SK-N-SH (cell line): Measurements from ENCODE around the gene DSEL. TPM values are rescaled to one million over a fixed set of nuclear protein-coding genes. Genes with fewer than 3 reads are reported as not detected.

ENCODE experiments used
- CTCF ChIA-PET: fragments of 300-600, 350-600 bp; formaldehyde crosslinking; extraction: SDS; loops from one replicate; lab custom pipeline; 2021; lab: Yijun Ruan, JAX
- POLR2A ChIA-PET: fragments of 350-600 bp; sonication (Branson Sonifier 250); formaldehyde crosslinking; extraction: SDS; loops from one replicate; lab custom pipeline; 2020; ENCODE audit warnings: antibody characterized with exemption, inconsistent platforms; lab: Yijun Ruan, JAX
- DNase-seq: peaks from one replicate; pipeline ENCODE4 v3.0.0; 2012
- H2AFZ ChIP-seq: fragments of 200-600 bp; sonication (generic); 2 replicates; pipeline ENCODE4 v1.8.1; 2016; ENCODE audit warnings: antibody characterized with exemption, mild to moderate bottlenecking, low read depth
- H3F3A ChIP-seq: fragments of 200-600 bp; sonication (generic); replicated peaks from 2 replicates; pipeline ENCODE3; 2016; ENCODE audit warnings: antibody characterized with exemption, mild to moderate bottlenecking; ENCODE audit not compliant: insufficient read depth
- H3K27ac ChIP-seq, 2 experiments: fragments of 200-500 bp in 1 of 2; fragments of 200-600 bp in 1 of 2; sonication (Bioruptor generic) in 1 of 2; sonication (generic), shearing (Covaris generic) in 1 of 2; 2 replicates each; pipeline versions ENCODE4 v1.5.1 to v1.6.1; 2014 to 2016; ENCODE audit warnings: low read depth in 2 of 2, inconsistent platforms in 1 of 2, low read length in 1 of 2, mild to moderate bottlenecking in 1 of 2, mixed read lengths in 1 of 2
- H3K27me3 ChIP-seq: fragments of 200-600 bp; sonication (generic), shearing (Covaris generic); 2 replicates; pipeline ENCODE4 v1.6.1; 2016; ENCODE audit warnings: mixed run types; ENCODE audit not compliant: insufficient read depth
- H3K36me3 ChIP-seq, 2 experiments: fragments of 200-500 bp in 1 of 2; fragments of 200-600 bp in 1 of 2; sonication (Bioruptor generic) in 1 of 2; sonication (generic) in 1 of 2; replicated peaks in 1 of 2; 2 replicates each; pipeline versions ENCODE3 to v1.5.1; 2014 to 2016; ENCODE audit warnings: low read length in 1 of 2, mild to moderate bottlenecking in 1 of 2; ENCODE audit not compliant: insufficient read depth in 2 of 2, control insufficient read depth in 1 of 2
- H3K4me1 ChIP-seq, 2 experiments: fragments of 200-500 bp in 1 of 2; fragments of 200-600 bp in 1 of 2; sonication (Bioruptor generic) in 1 of 2; sonication (generic), shearing (Covaris generic) in 1 of 2; 2 replicates each; pipeline versions ENCODE4 v1.5.1 to v1.6.1; 2014 to 2016; ENCODE audit warnings: low read depth in 1 of 2, low read length in 1 of 2, mixed run types in 1 of 2; ENCODE audit not compliant: insufficient read depth in 2 of 2, control insufficient read depth in 1 of 2
- H3K4me2 ChIP-seq: fragments of 200-600 bp; sonication (generic), shearing (Covaris generic); 2 replicates; pipeline ENCODE4 v1.6.1; 2017; ENCODE audit warnings: mixed run types
- H3K4me3 ChIP-seq, 2 experiments: fragments of 200-500 bp in 1 of 2; fragments of 200-600 bp in 1 of 2; sonication (Bioruptor generic) in 1 of 2; sonication (generic), shearing (Covaris generic) in 1 of 2; 2 replicates each; pipeline versions ENCODE4 v1.5.1 to v1.8.1; 2014 to 2016; ENCODE audit warnings: low read depth in 2 of 2, inconsistent platforms in 1 of 2, low read length in 1 of 2, mild to moderate bottlenecking in 1 of 2, mixed read lengths in 1 of 2, moderate library complexity in 1 of 2
- H3K79me2 ChIP-seq: fragments of 200-600 bp; sonication (generic); 2 replicates; pipeline ENCODE4 v1.8.1; 2017; ENCODE audit warnings: mild to moderate bottlenecking; ENCODE audit not compliant: insufficient read depth
- H3K9ac ChIP-seq: fragments of 200-600 bp; sonication (generic); 2 replicates; pipeline ENCODE4 v1.6.1; 2017; ENCODE audit warnings: mixed run types
- H3K9me2 ChIP-seq: fragments of 200-600 bp; sonication (generic); 2 replicates; pipeline ENCODE4 v1.6.1; 2017; ENCODE audit warnings: mixed run types
- H3K9me3 ChIP-seq: fragments of 200-600 bp; sonication (generic); 2 replicates; pipeline ENCODE4 v1.6.1; 2017; ENCODE audit warnings: mixed run types, mild to moderate bottlenecking, moderate library complexity
- H4K20me1 ChIP-seq: fragments of 200-600 bp; sonication (generic); 2 replicates; pipeline ENCODE4 v1.6.1; 2017; ENCODE audit warnings: mild to moderate bottlenecking, mixed run types; ENCODE audit not compliant: insufficient read depth
- CHD2 ChIP-seq: fragments of 150-350 bp; IDR thresholded peaks from 2 replicates; pipeline ENCODE4 v1.6.1; 2018; ENCODE audit warnings: low read length; ENCODE audit not compliant: partially characterized antibody
- ELF1 ChIP-seq: IDR thresholded peaks from 2 replicates; pipeline ENCODE4 v1.4.0; 2012
- EP300 ChIP-seq, 2 experiments: IDR thresholded peaks; 2 replicates each; pipeline versions ENCODE4 v1.4.0 to v1.6.1; 2012; ENCODE audit warnings: borderline replicate concordance in 1 of 2, low read depth in 1 of 2, low read length in 1 of 2
- EZH2phosphoT487 ChIP-seq: fragments of 200-600 bp; sonication (generic); IDR thresholded peaks from 2 replicates; pipeline ENCODE4 v1.6.1; 2017; ENCODE audit warnings: low read depth, mixed run types, mild to moderate bottlenecking, antibody characterized with exemption, moderate library complexity, borderline replicate concordance
- FOSL2 ChIP-seq: IDR thresholded peaks from 2 replicates; pipeline ENCODE4 v1.4.0; 2012; ENCODE audit warnings: low read depth, mild to moderate bottlenecking, moderate library complexity, borderline replicate concordance
- FOXJ3 ChIP-seq: sonication (generic); formaldehyde crosslinking; IDR thresholded peaks from 2 replicates; pipeline ENCODE4 v1.5.1; 2020; ENCODE audit warnings: mild to moderate bottlenecking, missing genetic modification reagents
- FOXM1 ChIP-seq: IDR thresholded peaks from 2 replicates; pipeline ENCODE4 v1.4.0; 2012; ENCODE audit warnings: low read depth, mild to moderate bottlenecking
- GATA2 ChIP-seq: sonication (generic); formaldehyde crosslinking; IDR thresholded peaks from 2 replicates; pipeline ENCODE4 v1.5.0; 2020; ENCODE audit warnings: mild to moderate bottlenecking, missing genetic modification reagents
- IRF3 ChIP-seq: fragments of 150-350 bp; IDR thresholded peaks from 2 replicates; pipeline ENCODE4 v1.6.1; 2016; ENCODE audit warnings: mild to moderate bottlenecking, low read depth, low read length
- JUND ChIP-seq: IDR thresholded peaks from 2 replicates; pipeline ENCODE4 v1.4.0; 2012
- MAX ChIP-seq: IDR thresholded peaks from 2 replicates; pipeline ENCODE4 v1.4.0; 2012; ENCODE audit warnings: low read depth
- NFIC ChIP-seq: IDR thresholded peaks from 2 replicates; pipeline ENCODE4 v1.4.0; 2012; ENCODE audit warnings: borderline replicate concordance
- NRF1 ChIP-seq: IDR thresholded peaks from 2 replicates; pipeline ENCODE4 v1.6.1; 2012; ENCODE audit warnings: low read depth, mild to moderate bottlenecking, low read length
- POLR2AphosphoS5 ChIP-seq: IDR thresholded peaks from 2 replicates; pipeline ENCODE4 v1.6.1; 2012; ENCODE audit warnings: low read depth, low read length
- RFX5 ChIP-seq: IDR thresholded peaks from 2 replicates; pipeline ENCODE4 v1.6.1; 2012; ENCODE audit warnings: mild to moderate bottlenecking, improper control_type of control experiment, low read length
- RXRA ChIP-seq: IDR thresholded peaks from 2 replicates; pipeline ENCODE4 v1.4.0; 2012; ENCODE audit warnings: low read depth, mild to moderate bottlenecking, borderline replicate concordance
- SIN3A ChIP-seq: IDR thresholded peaks from 2 replicates; pipeline ENCODE4 v1.6.1; 2012; ENCODE audit warnings: low read depth, mild to moderate bottlenecking, low read length, moderate library complexity, borderline replicate concordance
- SMC3 ChIP-seq: IDR thresholded peaks from 2 replicates; pipeline ENCODE4 v1.6.1; 2012; ENCODE audit warnings: low read depth, low read length, improper control_type of control experiment
- TAF1 ChIP-seq: IDR thresholded peaks from 2 replicates; pipeline ENCODE4 v1.6.1; 2012; ENCODE audit warnings: low read depth, mild to moderate bottlenecking, low read length, moderate library complexity, borderline replicate concordance
- TCF12 ChIP-seq: IDR thresholded peaks from 2 replicates; pipeline ENCODE4 v1.4.0; 2012
- USF1 ChIP-seq: IDR thresholded peaks from 2 replicates; pipeline ENCODE4 v1.4.0; 2012; ENCODE audit warnings: low read depth, borderline replicate concordance
- USF2 ChIP-seq: fragments of 150-350 bp; IDR thresholded peaks from 2 replicates; pipeline ENCODE4 v1.6.1; 2017; ENCODE audit warnings: antibody characterized with exemption, low read length, low read depth, borderline replicate concordance
- YY1 ChIP-seq: IDR thresholded peaks from 2 replicates; pipeline ENCODE4 v1.4.0; 2012; ENCODE audit warnings: low read depth, mild to moderate bottlenecking
- WGBS: methylation state at CpG from one replicate; pipeline ENCODE4 v1.1.6; 2017; ENCODE audit warnings: low lambda C conversion rate; 5-methylcytosine and 5-hydroxymethylcytosine counted together
- polyA plus RNA-seq, 3 experiments: library from polyadenylated mRNA; depleted of rRNA; stranded (reverse); fragments of >200 nt; gene quantifications; 2 replicates each; pipeline ENCODE4 v1.2.3, GENCODE V29; 2012

Gene DSEL
- polyA plus RNA-seq, 1 of the 3 experiments (the other 2 are of a cell fraction) = 3.3 TPM

- peaks cover 69% of the 10 kb centered on the region for H3K79me2 ChIP-seq
- peak; percentile 44 for DNase-seq
Measured at GRCh38 chr18:67510831-67511230, 5.7 kb downstream of the DSEL start.

GRCh38 chr18:67509741-67510391 lies 6.7 kb downstream of the DSEL start:
- Histone ChIP-seq H3K79me2 (peaks cover 60% of the 10 kb centered on the region), H3K4me3 (peak overlapping the region in 1 of 2 experiments; percentile 26; a peak in 2 of 4 replicates), H3K4me2 (peak overlapping the region; percentile 14; the same call in 1 of the 2 replicates), H3K27me3 (no peaks in the 10 kb centered on the region), H3K9me3 (no peaks in the 10 kb centered on the region), H2AFZ (no peak overlapping the region), H3K9ac (no peak overlapping the region), H3F3A (peaks cover 6% of the 10 kb centered on the region), H3K9me2 (no peaks in the 10 kb centered on the region), H3K36me3 (peaks cover 0 to 60% of the 10 kb centered on the region in 2 experiments), H3K4me1 (peaks cover 17 to 25% of the 10 kb centered on the region in 2 experiments; a peak in 3 of 4 replicates), H4K20me1 (peaks cover 17% of the 10 kb centered on the region; the same call in 1 of the 2 replicates), H3K27ac (peak overlapping the region; percentile 45 to 99)
- 18% methylated on average over 6 of the region's 6 CpGs for WGBS
- ChIA-PET POLR2A (no interaction called here), CTCF (no interaction called here)
- DNase-seq = peak; percentile 65
- TF ChIP-seq TAF1 (no peak), YY1 (no peak), NRF1 (no peak), RXRA (no peak), TCF12 (peak; percentile 96), RFX5 (no peak), USF2 (no peak), CHD2 (peak; percentile 7), NFIC (peak; percentile 48; the same call in 1 of the 2 replicates), FOXJ3 (peak; percentile 62), JUND (0 out of 2 replicates have a peak, but pooled peaks have one; percentile 16), FOSL2 (no peak; the same call in 1 of the 2 replicates), MAX (no peak), IRF3 (no peak), USF1 (no peak), SIN3A (no peak), GATA2 (CRISPR knock-in tag) (peak; percentile 57)

More at GRCh38 chr18:67510831-67511230, 5.7 kb downstream of the DSEL start:
- ChIA-PET CTCF (no interaction called here), POLR2A (no interaction called here)
- peaks cover 17 to 28% of the 10 kb centered on the region in 2 experiments; a peak in 3 of 4 replicates for H3K4me1 ChIP-seq
- H3K9me3 ChIP-seq = no peaks in the 10 kb centered on the region
- peaks cover 6% of the 10 kb centered on the region for H3F3A ChIP-seq
- H3K4me2 ChIP-seq = no peak overlapping the region
- no peak overlapping the region for H3K4me3 ChIP-seq
- H3K36me3 ChIP-seq = peaks cover 0 to 56% of the 10 kb centered on the region in 2 experiments
- H3K27ac ChIP-seq = peak overlapping the region; percentile 45 to 99; a peak in 3 of 4 replicates
- WGBS = 52% methylated on average over 3 of the region's 3 CpGs
- no peak overlapping the region for H2AFZ ChIP-seq
- TF ChIP-seq MAX = no peak
- no peak for TF ChIP-seq JUND
- TF ChIP-seq RFX5 = peak; percentile 7; the same call in 1 of the 2 replicates
- TF ChIP-seq SMC3 = no peak
- TF ChIP-seq EZH2phosphoT487 = no peak
- no peak for TF ChIP-seq RXRA
- no peak for TF ChIP-seq NFIC
- no peak for TF ChIP-seq ELF1
- no peak for TF ChIP-seq FOSL2
- TF ChIP-seq EP300 (IDR thresholded peaks at IDR 0.05; ENCODE audit: borderline replicate concordance in 1 of 2, low read depth in 1 of 2, low read length in 1 of 2) = peak in 1 of 2 experiments; percentile 43; a peak in 1 of 4 replicates
- TF ChIP-seq NRF1 = no peak
- no peak for TF ChIP-seq FOXM1
- peak; percentile 60; the same call in 1 of the 2 replicates for TF ChIP-seq TCF12
- TF ChIP-seq POLR2AphosphoS5 = peak; percentile 18; the same call in 1 of the 2 replicates
- H4K20me1 ChIP-seq = peaks cover 24% of the 10 kb centered on the region; the same call in 1 of the 2 replicates
- no peaks in the 10 kb centered on the region for H3K27me3 ChIP-seq
- H3K9ac ChIP-seq = no peak overlapping the region
- no peaks in the 10 kb centered on the region for H3K9me2 ChIP-seq
